ENCODE measurements around the gene PASK. TPM values are rescaled to one million over a fixed set of nuclear protein-coding genes. Genes with fewer than 3 reads are reported as not detected.
A peak's percentile ranks its signal among the peaks of the same experiment; 100 is the strongest.

PASK gene
- total RNA-seq, 1 experiment from 2014 or later = 51.6 TPM

DNA sequence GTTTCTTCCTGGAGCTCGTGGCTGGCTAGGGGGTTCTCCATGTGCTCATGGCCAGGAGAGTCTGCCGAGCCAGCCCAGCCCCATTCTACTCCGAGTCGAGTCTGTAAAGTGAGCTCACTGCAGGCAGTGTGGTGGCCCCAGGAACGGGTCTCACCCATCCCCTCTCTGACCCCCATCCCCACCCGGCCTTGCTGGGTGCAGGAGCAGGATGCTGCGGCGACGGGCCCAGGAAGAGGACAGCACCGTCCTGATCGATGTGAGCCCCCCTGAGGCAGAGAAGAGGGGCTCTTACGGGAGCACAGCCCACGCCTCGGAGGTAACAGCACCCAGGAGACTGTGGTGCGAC lies 40.6 kb upstream of the PASK start:
- in situ Hi-C loops (cut with HindIII; ENCODE audit: low pct_unique_long_range_greater_than_20kb, low sequenced_read_pairs) = no loop called here
- no TSS peak for BruUV-seq (replicated peaks)
- CTCF ChIA-PET = no interaction called here

DNA sequence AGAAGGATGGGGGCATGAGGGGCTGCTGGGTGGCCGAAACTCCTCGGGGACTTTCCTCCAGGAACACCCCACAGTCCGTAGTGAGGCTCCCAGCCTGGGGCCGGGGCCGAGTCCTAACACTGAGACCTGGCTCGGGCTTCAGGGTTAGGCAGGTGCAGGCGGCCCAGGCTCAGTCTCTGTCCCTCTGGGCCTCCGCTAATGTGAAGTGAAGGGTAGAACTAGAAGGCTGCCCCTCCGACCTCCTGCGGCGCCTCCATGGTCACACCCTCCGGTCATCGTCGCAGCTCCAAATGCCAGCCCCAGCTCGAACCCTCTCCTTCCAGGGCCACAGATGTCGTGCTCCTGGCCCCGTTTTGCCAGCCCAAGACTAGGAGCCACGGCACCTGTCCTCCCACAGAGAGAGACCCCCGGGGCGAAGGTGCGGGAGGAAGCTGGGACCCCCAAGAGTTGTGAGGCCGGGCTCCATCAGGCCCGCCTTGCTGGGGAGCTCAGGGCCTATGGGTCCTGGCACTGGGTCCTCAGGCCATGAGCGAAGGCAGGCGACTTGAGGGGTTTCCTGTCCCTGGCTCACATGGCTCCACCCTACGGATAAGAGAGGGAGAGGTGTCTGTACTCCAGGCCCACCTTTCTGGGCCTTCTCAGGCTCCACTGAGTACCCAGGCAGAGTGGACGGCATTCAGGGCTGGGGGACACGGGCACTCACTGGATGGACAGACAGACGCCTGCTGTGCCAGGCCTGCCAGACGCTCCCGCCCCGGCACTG lies 40.0 kb upstream of the PASK start:
- POLR2A ChIA-PET = no interaction called here
- H3K36me3 ChIP-seq (ENCODE audit: control insufficient read depth, insufficient read depth, low read length) = no peaks in the 10 kb centered on the region
- TF ChIP-seq POLR2AphosphoS5 (IDR thresholded peaks at IDR 0.05; ENCODE audit: low read depth, low read length) = no peak
- no peak for TF ChIP-seq SIN3A (IDR thresholded peaks at IDR 0.05; ENCODE audit: borderline replicate concordance, insufficient read depth, low read depth, low read length)
- no peak; the same call in 1 of the 2 replicates for ATAC-seq
- H3K9me3 ChIP-seq (ENCODE audit: control insufficient read depth, insufficient read depth, low read depth, low read length) = no peaks in the 10 kb centered on the region
- DNase-seq (ENCODE audit: low read depth, low spot score) = no peak
- no peaks in the 10 kb centered on the region; the same call in 1 of the 2 replicates for H3K4me1 ChIP-seq (ENCODE audit: control insufficient read depth, insufficient read depth, low read length)
- no peak overlapping the region for H3K27ac ChIP-seq (ENCODE audit: low read length)
- intact Hi-C loops (cut with micrococcal nuclease; ENCODE audit: unreplicated experiment) = no loop called here
- H3K27me3 ChIP-seq (ENCODE audit: control insufficient read depth, insufficient read depth, low read length) = no peaks in the 10 kb centered on the region
- CTCF ChIA-PET = no interaction called here
- in situ Hi-C loops (cut with HindIII; ENCODE audit: low pct_unique_long_range_greater_than_20kb, low sequenced_read_pairs) = no loop called here
- BruUV-seq (replicated peaks) = no TSS peak
- no peak overlapping the region for H3K4me3 ChIP-seq (ENCODE audit: low read depth in 2 of 2, low read length in 2 of 2)

More for the DNA sequence above, 40.6 kb upstream of the PASK start:
- TF ChIP-seq, protein P1, sequence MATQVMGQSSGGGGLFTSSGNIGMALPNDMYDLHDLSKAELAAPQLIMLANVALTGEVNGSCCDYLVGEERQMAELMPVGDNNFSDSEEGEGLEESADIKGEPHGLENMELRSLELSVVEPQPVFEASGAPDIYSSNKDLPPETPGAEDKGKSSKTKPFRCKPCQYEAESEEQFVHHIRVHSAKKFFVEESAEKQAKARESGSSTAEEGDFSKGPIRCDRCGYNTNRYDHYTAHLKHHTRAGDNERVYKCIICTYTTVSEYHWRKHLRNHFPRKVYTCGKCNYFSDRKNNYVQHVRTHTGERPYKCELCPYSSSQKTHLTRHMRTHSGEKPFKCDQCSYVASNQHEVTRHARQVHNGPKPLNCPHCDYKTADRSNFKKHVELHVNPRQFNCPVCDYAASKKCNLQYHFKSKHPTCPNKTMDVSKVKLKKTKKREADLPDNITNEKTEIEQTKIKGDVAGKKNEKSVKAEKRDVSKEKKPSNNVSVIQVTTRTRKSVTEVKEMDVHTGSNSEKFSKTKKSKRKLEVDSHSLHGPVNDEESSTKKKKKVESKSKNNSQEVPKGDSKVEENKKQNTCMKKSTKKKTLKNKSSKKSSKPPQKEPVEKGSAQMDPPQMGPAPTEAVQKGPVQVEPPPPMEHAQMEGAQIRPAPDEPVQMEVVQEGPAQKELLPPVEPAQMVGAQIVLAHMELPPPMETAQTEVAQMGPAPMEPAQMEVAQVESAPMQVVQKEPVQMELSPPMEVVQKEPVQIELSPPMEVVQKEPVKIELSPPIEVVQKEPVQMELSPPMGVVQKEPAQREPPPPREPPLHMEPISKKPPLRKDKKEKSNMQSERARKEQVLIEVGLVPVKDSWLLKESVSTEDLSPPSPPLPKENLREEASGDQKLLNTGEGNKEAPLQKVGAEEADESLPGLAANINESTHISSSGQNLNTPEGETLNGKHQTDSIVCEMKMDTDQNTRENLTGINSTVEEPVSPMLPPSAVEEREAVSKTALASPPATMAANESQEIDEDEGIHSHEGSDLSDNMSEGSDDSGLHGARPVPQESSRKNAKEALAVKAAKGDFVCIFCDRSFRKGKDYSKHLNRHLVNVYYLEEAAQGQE (IDR thresholded peaks at IDR 0.05; ENCODE audit: insufficient read depth in 1 of 2, low read depth in 2 of 2, low read length in 1 of 2) = no peak
- no peak for TF ChIP-seq POLR2AphosphoS5 (IDR thresholded peaks at IDR 0.05; ENCODE audit: low read depth, low read length)
- TF ChIP-seq SIN3A (IDR thresholded peaks at IDR 0.05; ENCODE audit: borderline replicate concordance, insufficient read depth, low read depth, low read length) = no peak
- TF ChIP-seq TCF7L2 (IDR thresholded peaks at IDR 0.05; ENCODE audit: low read depth, low read length) = no peak
- TF ChIP-seq, protein P2, sequence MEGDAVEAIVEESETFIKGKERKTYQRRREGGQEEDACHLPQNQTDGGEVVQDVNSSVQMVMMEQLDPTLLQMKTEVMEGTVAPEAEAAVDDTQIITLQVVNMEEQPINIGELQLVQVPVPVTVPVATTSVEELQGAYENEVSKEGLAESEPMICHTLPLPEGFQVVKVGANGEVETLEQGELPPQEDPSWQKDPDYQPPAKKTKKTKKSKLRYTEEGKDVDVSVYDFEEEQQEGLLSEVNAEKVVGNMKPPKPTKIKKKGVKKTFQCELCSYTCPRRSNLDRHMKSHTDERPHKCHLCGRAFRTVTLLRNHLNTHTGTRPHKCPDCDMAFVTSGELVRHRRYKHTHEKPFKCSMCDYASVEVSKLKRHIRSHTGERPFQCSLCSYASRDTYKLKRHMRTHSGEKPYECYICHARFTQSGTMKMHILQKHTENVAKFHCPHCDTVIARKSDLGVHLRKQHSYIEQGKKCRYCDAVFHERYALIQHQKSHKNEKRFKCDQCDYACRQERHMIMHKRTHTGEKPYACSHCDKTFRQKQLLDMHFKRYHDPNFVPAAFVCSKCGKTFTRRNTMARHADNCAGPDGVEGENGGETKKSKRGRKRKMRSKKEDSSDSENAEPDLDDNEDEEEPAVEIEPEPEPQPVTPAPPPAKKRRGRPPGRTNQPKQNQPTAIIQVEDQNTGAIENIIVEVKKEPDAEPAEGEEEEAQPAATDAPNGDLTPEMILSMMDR (IDR thresholded peaks at IDR 0.05) = no peak
- Histone ChIP-seq H3K4me1 (ENCODE audit: control insufficient read depth, insufficient read depth, low read length) (no peaks in the 10 kb centered on the region; the same call in 1 of the 2 replicates), H3K27ac (ENCODE audit: low read length) (no peak overlapping the region), H3K4me3 (ENCODE audit: low read depth in 2 of 2, low read length in 2 of 2) (no peak overlapping the region), H3K27me3 (ENCODE audit: control insufficient read depth, insufficient read depth, low read length) (no peaks in the 10 kb centered on the region), H3K9me3 (ENCODE audit: control insufficient read depth, insufficient read depth, low read depth, low read length) (no peaks in the 10 kb centered on the region), H3K36me3 (ENCODE audit: control insufficient read depth, insufficient read depth, low read length) (no peaks in the 10 kb centered on the region)
- no peak for DNase-seq (ENCODE audit: low read depth, low spot score)
- intact Hi-C loops (cut with micrococcal nuclease; ENCODE audit: unreplicated experiment) = no loop called here
- ATAC-seq = peak; percentile 52; the same call in 1 of the 2 replicates
- POLR2A ChIA-PET = no interaction called here
